Panc1 (cell line): ENCODE measurements around the gene RSPH6A. TPM values are rescaled to one million over a fixed set of nuclear protein-coding genes. Genes with fewer than 3 reads are reported as not detected.

ENCODE experiments used
- ATAC-seq: fragments of 200-7000 bp; cut with Tn5 transposase; 2 replicates; pipeline ENCODE4 v1.9.1; 2020; ENCODE audit warnings: mild to moderate bottlenecking, moderate library complexity
- BruUV-seq: library from RNA; stranded (reverse); fragments of 400-500 nt; replicated peaks from 2 replicates; lab custom pipeline; 2021; lab: Mats Ljungman, UMichigan
- CTCF ChIA-PET: fragments of 300-600 bp; sonication (Branson Sonifier 250); formaldehyde crosslinking; loops from one replicate; lab custom pipeline; 2022; ENCODE audit warnings: antibody characterized with exemption; lab: Charles Lee
- POLR2A ChIA-PET: fragments of 300-600 bp; sonication (Branson Sonifier 250); formaldehyde crosslinking; loops from one replicate; lab custom pipeline; 2022; ENCODE audit warnings: antibody characterized with exemption; lab: Charles Lee
- DNase-seq: peaks from one replicate; pipeline ENCODE4 v3.0.0-alpha.2; 2010; ENCODE audit warnings: low read depth, low spot score
- H3K27ac ChIP-seq: 2 replicates; pipeline ENCODE4 v1.5.1; 2011; ENCODE audit warnings: mild to moderate bottlenecking, low read length, inconsistent platforms
- H3K27me3 ChIP-seq: fragments of 200-500 bp; sonication (Bioruptor generic); 2 replicates; pipeline ENCODE4 v1.6.0; 2014; ENCODE audit warnings: low read length, inconsistent platforms; ENCODE audit not compliant: control insufficient read depth, insufficient read depth
- H3K36me3 ChIP-seq: fragments of 200-500 bp; sonication (Bioruptor generic); 2 replicates; pipeline ENCODE4 v1.5.1; 2014; ENCODE audit warnings: inconsistent platforms, mild to moderate bottlenecking, low read length, moderate library complexity; ENCODE audit not compliant: control insufficient read depth, insufficient read depth
- H3K4me1 ChIP-seq: 2 replicates; pipeline ENCODE4 v1.5.1; 2011; ENCODE audit warnings: inconsistent platforms, mild to moderate bottlenecking, low read length, moderate library complexity; ENCODE audit not compliant: control insufficient read depth, insufficient read depth
- H3K4me3 ChIP-seq, 2 experiments: 2 replicates each; pipeline ENCODE4 v1.5.1; 2011 to 2012; ENCODE audit warnings: low read depth in 2 of 2, low read length in 2 of 2, mild to moderate bottlenecking in 2 of 2, inconsistent platforms in 1 of 2, moderate library complexity in 1 of 2
- H3K9me3 ChIP-seq: fragments of 200-500 bp; sonication (Bioruptor generic); 2 replicates; pipeline ENCODE4 v1.5.1; 2014; ENCODE audit warnings: low read depth, mild to moderate bottlenecking, inconsistent platforms, low read length, moderate library complexity; ENCODE audit not compliant: control insufficient read depth, insufficient read depth
- CTCF ChIP-seq: fragments of 450-650 bp; IDR thresholded peaks from 2 replicates; pipeline ENCODE4 v1.5.1; 2017; ENCODE audit warnings: mild to moderate bottlenecking
- POLR2AphosphoS5 ChIP-seq: IDR thresholded peaks from 2 replicates; pipeline ENCODE4 v1.6.1; 2012; ENCODE audit warnings: mild to moderate bottlenecking, low read depth, low read length, moderate library complexity
- REST ChIP-seq, 2 experiments: IDR thresholded peaks; 2 replicates each; pipeline ENCODE4 v1.6.1; 2011 to 2012; ENCODE audit warnings: low read depth in 2 of 2, control low read depth in 1 of 2, low read length in 1 of 2, mild to moderate bottlenecking in 1 of 2, moderate library complexity in 1 of 2; ENCODE audit not compliant: insufficient read depth in 1 of 2
- SIN3A ChIP-seq: IDR thresholded peaks from 2 replicates; pipeline ENCODE4 v1.6.1; 2012; ENCODE audit warnings: low read depth, mild to moderate bottlenecking, low read length, moderate library complexity, borderline replicate concordance; ENCODE audit not compliant: insufficient read depth
- TCF7L2 ChIP-seq: IDR thresholded peaks from 2 replicates; pipeline ENCODE4 v1.6.1; 2011; ENCODE audit warnings: mild to moderate bottlenecking, low read depth, low read length, inconsistent platforms
- in situ Hi-C: cut with HindIII; loops from 2 replicates; pipeline ENCODE4 v1.10.0; 2016; ENCODE audit warnings: low sequenced_read_pairs, low pct_unique_long_range_greater_than_20kb
- intact Hi-C: fragments of 100-400 bp; cut with micrococcal nuclease; formaldehyde crosslinking; loops from one replicate; pipeline ENCODE4 v1.10.0; 2022; ENCODE audit not compliant: unreplicated experiment
- total RNA-seq: library from RNA; stranded (reverse); gene quantifications from one replicate; pipeline ENCODE4 v1.2.1, GENCODE V29; 2021; ENCODE audit not compliant: unreplicated experiment

Gene RSPH6A
- total RNA-seq, 1 experiment from 2014 or later = not detected

- in situ Hi-C loops (no loop called here), intact Hi-C loops (loop anchor here (10.0 kb wide), 1 partner anchor 63 kb away; no protein-coding TSS in a partner anchor)
- Histone ChIP-seq H3K4me1 (peaks cover 38% of the 10 kb centered on the region), H3K36me3 (no peaks in the 10 kb centered on the region; the same call in 1 of the 2 replicates), H3K9me3 (no peaks in the 10 kb centered on the region), H3K27me3 (no peaks in the 10 kb centered on the region), H3K27ac (peak overlapping the region; percentile 86), H3K4me3 (peak overlapping the region; percentile 66 to 77)
- ChIA-PET CTCF (interaction anchor here (0.6 to 2.1 kb wide), 3 partner anchors 33 to 88 kb away, joined by 3 to 13 read pairs (median 5); partner anchors contain the start of gene QPCTL), POLR2A (interaction anchor here (1.6 kb wide), 1 partner anchor 51 kb away, joined by 3 read pairs; no protein-coding TSS in a partner anchor)
- TF ChIP-seq POLR2AphosphoS5 (no peak), TCF7L2 (no peak), SIN3A (0 out of 2 replicates have a peak, but pooled peaks have one; percentile 19), CTCF (no peak)
- BruUV-seq = no TSS peak
- ATAC-seq (peak; percentile 23), DNase-seq (no peak)
Observed at GRCh38 chr19:45767881-45768654, 47.0 kb downstream of the RSPH6A start.

GRCh38 chr19:45767410-45767880 lies 47.7 kb downstream of the RSPH6A start:
- Histone ChIP-seq H3K36me3 (no peaks in the 10 kb centered on the region; the same call in 1 of the 2 replicates), H3K9me3 (no peaks in the 10 kb centered on the region), H3K4me3 (peak overlapping the region; percentile 66 to 77), H3K4me1 (peaks cover 32% of the 10 kb centered on the region), H3K27me3 (no peaks in the 10 kb centered on the region), H3K27ac (peak overlapping the region; percentile 86)
- BruUV-seq = no TSS peak
- ATAC-seq (peak; percentile 3; the same call in 1 of the 2 replicates), DNase-seq (no peak)
- ChIA-PET CTCF (interaction anchor here (0.6 kb wide), 1 partner anchor 33 kb away, joined by 3 read pairs; no protein-coding TSS in a partner anchor), POLR2A (interaction anchor here (0.6 kb wide), 2 partner anchors 16 to 834 kb away, joined by 7 to 14 read pairs; no protein-coding TSS in a partner anchor)
- intact Hi-C loops = loop anchor here (10.0 kb wide), 1 partner anchor 63 kb away; no protein-coding TSS in a partner anchor
- in situ Hi-C loops = no loop called here
- TF ChIP-seq POLR2AphosphoS5 = peak; percentile 42
- TF ChIP-seq SIN3A = 0 out of 2 replicates have a peak, but pooled peaks have one; percentile 22
- TF ChIP-seq REST (IDR thresholded peaks at IDR 0.05; ENCODE audit: insufficient read depth in 1 of 2, low read depth in 2 of 2, low read length in 1 of 2) = no peak
- TF ChIP-seq TCF7L2 = no peak
- TF ChIP-seq CTCF = no peak
